ENCODE results near the gene OSBP2. TPM values are rescaled to one million over a fixed set of nuclear protein-coding genes. Genes with fewer than 3 reads are reported as not detected.

Gene OSBP2
- total RNA-seq, 1 donor from 2014 or later, result 0.58 TPM

DNA sequence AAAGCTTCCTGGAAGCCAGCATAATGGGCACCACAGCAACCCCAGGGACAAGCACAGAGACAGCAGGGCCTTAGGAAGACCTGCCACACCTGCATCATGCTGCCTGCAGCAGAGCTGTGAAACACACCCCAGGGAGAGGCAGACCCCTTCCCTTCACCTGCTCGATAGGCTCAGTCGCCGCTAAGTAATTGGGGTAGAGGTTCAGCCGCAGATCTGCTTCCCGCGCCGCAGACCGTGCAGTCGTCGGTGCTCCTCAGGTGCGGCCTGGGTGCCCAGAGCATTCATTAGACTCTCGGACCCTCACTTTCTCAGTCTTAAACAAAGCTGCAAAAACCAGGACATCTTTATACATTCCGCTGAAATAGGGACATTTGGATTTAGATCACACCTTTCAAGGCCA lies 29.9 kb upstream of the OSBP2 start:
- Mint-ChIP-seq H3K36me3 (peaks cover 14% of the 10 kb centered on the region), H3K27ac (no peak overlapping the region), H3K9me3 (no peaks in the 10 kb centered on the region), H3K4me3 (no peak overlapping the region), H3K27me3 (ENCODE audit: insufficient read depth, low read depth) (peaks cover 2% of the 10 kb centered on the region), H3K4me1 (peaks cover 13% of the 10 kb centered on the region)
- TF ChIP-seq, protein P1, sequence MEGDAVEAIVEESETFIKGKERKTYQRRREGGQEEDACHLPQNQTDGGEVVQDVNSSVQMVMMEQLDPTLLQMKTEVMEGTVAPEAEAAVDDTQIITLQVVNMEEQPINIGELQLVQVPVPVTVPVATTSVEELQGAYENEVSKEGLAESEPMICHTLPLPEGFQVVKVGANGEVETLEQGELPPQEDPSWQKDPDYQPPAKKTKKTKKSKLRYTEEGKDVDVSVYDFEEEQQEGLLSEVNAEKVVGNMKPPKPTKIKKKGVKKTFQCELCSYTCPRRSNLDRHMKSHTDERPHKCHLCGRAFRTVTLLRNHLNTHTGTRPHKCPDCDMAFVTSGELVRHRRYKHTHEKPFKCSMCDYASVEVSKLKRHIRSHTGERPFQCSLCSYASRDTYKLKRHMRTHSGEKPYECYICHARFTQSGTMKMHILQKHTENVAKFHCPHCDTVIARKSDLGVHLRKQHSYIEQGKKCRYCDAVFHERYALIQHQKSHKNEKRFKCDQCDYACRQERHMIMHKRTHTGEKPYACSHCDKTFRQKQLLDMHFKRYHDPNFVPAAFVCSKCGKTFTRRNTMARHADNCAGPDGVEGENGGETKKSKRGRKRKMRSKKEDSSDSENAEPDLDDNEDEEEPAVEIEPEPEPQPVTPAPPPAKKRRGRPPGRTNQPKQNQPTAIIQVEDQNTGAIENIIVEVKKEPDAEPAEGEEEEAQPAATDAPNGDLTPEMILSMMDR (IDR thresholded peaks at IDR 0.05), result no peak
- TF ChIP-seq EZH2 (IDR thresholded peaks at IDR 0.05), result no peak
- TF ChIP-seq EZH2phosphoT487 (IDR thresholded peaks at IDR 0.05), result no peak
- peaks cover 28% of the 10 kb centered on the region for H3K27me3 ChIP-seq
- H3K27ac ChIP-seq, result no peak overlapping the region
- H2AFZ ChIP-seq (replicated peaks), result no peak overlapping the region
- H4K20me1 ChIP-seq (ENCODE audit: low read depth), result no peaks in the 10 kb centered on the region
- H3K9me3 ChIP-seq (ENCODE audit: low read depth), result no peaks in the 10 kb centered on the region
- peaks cover 11% of the 10 kb centered on the region for H3K4me1 ChIP-seq
- no peak overlapping the region for H3K4me2 ChIP-seq
- H3F3A ChIP-seq (ENCODE audit: low read depth), result peaks cover 14% of the 10 kb centered on the region
- no peaks in the 10 kb centered on the region for H3K36me3 ChIP-seq
- DNase-seq (ENCODE audit: low spot score), result no peak
- no peak overlapping the region for H3K9ac ChIP-seq
- no peaks in the 10 kb centered on the region for H3K79me2 ChIP-seq (ENCODE audit: low read depth)
- H3K4me3 ChIP-seq, result no peak overlapping the region

DNA sequence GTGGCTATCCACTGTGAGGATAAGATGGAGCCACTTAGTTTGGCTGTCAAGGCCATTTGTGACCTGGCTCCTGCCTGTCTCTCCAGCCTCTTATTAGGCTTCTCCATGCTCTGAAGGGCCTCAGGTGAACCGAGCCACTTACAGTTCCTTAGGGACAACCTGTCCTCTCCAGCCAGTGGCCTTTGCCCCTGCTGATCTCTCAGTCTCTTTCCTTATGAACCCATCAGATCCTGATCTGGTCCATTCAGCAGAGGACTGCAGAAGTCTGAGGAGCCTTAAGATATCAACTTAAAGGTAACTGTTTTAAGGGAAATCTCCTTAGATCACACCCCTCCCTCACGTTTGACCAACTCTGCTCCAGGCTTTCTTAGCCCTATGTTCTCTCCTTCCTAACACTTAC lies 29.4 kb upstream of the OSBP2 start:
- Histone ChIP-seq H3K4me3 (no peak overlapping the region), H3K27me3 (peaks cover 31% of the 10 kb centered on the region), H4K20me1 (ENCODE audit: low read depth) (no peaks in the 10 kb centered on the region), H3K4me2 (no peak overlapping the region), H3F3A (ENCODE audit: low read depth) (peaks cover 14% of the 10 kb centered on the region), H3K36me3 (no peaks in the 10 kb centered on the region), H3K79me2 (ENCODE audit: low read depth) (no peaks in the 10 kb centered on the region), H3K9ac (no peak overlapping the region), H3K9me3 (ENCODE audit: low read depth) (no peaks in the 10 kb centered on the region), H3K4me1 (peaks cover 11% of the 10 kb centered on the region), H3K27ac (no peak overlapping the region), H2AFZ (replicated peaks) (no peak overlapping the region)
- DNase-seq (ENCODE audit: low spot score), result no peak
- Mint-ChIP-seq H3K4me3 (peak overlapping the region; percentile 7), H3K27ac (no peak overlapping the region), H3K36me3 (peaks cover 14% of the 10 kb centered on the region), H3K27me3 (ENCODE audit: insufficient read depth, low read depth) (peaks cover 4% of the 10 kb centered on the region), H3K4me1 (peaks cover 13% of the 10 kb centered on the region), H3K9me3 (no peaks in the 10 kb centered on the region)
- TF ChIP-seq EZH2 (IDR thresholded peaks at IDR 0.05), result no peak

DNA sequence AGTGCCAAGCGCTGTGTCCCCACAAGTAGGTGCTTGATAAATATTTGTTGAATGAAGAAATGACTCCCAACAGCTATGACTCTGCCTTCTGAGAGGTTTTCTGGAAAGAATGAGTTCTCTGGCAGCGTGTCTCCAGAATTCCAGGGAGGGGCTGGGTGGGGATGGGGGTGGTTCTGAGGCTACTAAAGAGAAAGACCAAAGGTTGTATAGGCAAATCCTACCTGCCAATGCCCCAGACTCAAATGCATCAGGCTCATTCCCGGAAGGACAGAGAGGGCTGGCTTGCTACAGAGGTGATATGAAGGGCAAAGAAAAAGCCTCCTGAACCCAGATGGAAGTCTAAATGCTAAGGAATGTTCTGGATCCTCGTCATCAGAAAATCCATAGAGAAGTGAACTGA lies 28.9 kb upstream of the OSBP2 start:
- Mint-ChIP-seq H3K9me3 (no peaks in the 10 kb centered on the region), H3K4me1 (peaks cover 13% of the 10 kb centered on the region), H3K4me3 (peak overlapping the region; percentile 72), H3K27ac (no peak overlapping the region), H3K36me3 (peaks cover 11% of the 10 kb centered on the region), H3K27me3 (ENCODE audit: insufficient read depth, low read depth) (peaks cover 5% of the 10 kb centered on the region)
- no peak overlapping the region for H3K4me2 ChIP-seq
- no peaks in the 10 kb centered on the region for H3K36me3 ChIP-seq
- H3K4me1 ChIP-seq, result peaks cover 11% of the 10 kb centered on the region
- H4K20me1 ChIP-seq (ENCODE audit: low read depth), result no peaks in the 10 kb centered on the region
- H3K27ac ChIP-seq, result no peak overlapping the region
- peaks cover 35% of the 10 kb centered on the region for H3K27me3 ChIP-seq
- no peaks in the 10 kb centered on the region for H3K9me3 ChIP-seq (ENCODE audit: low read depth)
- no peak overlapping the region for H3K9ac ChIP-seq
- TF ChIP-seq EZH2 (IDR thresholded peaks at IDR 0.05) (no peak), EZH2phosphoT487 (IDR thresholded peaks at IDR 0.05) (no peak)
- TF ChIP-seq, protein P1 (IDR thresholded peaks at IDR 0.05), result no peak
- H3K79me2 ChIP-seq (ENCODE audit: low read depth), result no peaks in the 10 kb centered on the region
- no peak for DNase-seq (ENCODE audit: low spot score)
- peaks cover 14% of the 10 kb centered on the region for H3F3A ChIP-seq (ENCODE audit: low read depth)
- H3K4me3 ChIP-seq, result no peak overlapping the region
- no peak overlapping the region for H2AFZ ChIP-seq (replicated peaks)

DNA sequence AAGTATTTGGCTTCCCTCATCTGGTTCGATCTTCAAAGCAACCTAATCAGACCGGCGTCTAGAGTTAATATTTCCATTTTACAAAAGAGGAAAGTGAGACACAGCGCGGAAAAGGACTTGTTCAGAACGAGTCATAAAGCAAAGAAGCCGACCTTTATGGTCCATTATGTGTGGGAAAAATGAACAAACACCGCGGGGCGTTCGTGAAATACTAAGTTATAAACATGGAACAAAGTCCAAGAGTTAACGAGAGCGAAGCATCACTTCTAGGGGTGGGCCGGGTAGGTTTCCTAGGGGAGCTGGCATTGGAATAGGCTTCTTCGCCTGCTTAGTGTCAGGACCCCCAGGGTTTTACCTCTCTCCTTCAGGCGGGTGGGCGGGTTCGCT lies 27.6 kb upstream of the OSBP2 start:
- H3K4me1 Mint-ChIP-seq, result peaks cover 13% of the 10 kb centered on the region
- H3K27me3 ChIP-seq, result peaks cover 35% of the 10 kb centered on the region
- H3K9ac ChIP-seq, result no peak overlapping the region
- peak overlapping the region; percentile 97 for H3K4me2 ChIP-seq
- peaks cover 7% of the 10 kb centered on the region for H3K27me3 Mint-ChIP-seq (ENCODE audit: insufficient read depth, low read depth)
- peak overlapping the region; percentile 85 for H2AFZ ChIP-seq (replicated peaks)
- H3K79me2 ChIP-seq (ENCODE audit: low read depth), result no peaks in the 10 kb centered on the region
- no peaks in the 10 kb centered on the region for H3K9me3 ChIP-seq (ENCODE audit: low read depth)
- H3K9me3 Mint-ChIP-seq, result no peaks in the 10 kb centered on the region
- DNase-seq (ENCODE audit: low spot score), result no peak
- H4K20me1 ChIP-seq (ENCODE audit: low read depth), result no peaks in the 10 kb centered on the region
- H3K4me3 ChIP-seq, result peak overlapping the region; percentile 75
- no peak for TF ChIP-seq EZH2 (IDR thresholded peaks at IDR 0.05)
- no peak for TF ChIP-seq EZH2phosphoT487 (IDR thresholded peaks at IDR 0.05)
- TF ChIP-seq, protein P1 (IDR thresholded peaks at IDR 0.05), result no peak
- no peaks in the 10 kb centered on the region for H3K36me3 ChIP-seq
- peaks cover 11% of the 10 kb centered on the region for H3F3A ChIP-seq (ENCODE audit: low read depth)
- H3K36me3 Mint-ChIP-seq, result peaks cover 11% of the 10 kb centered on the region
- no peak overlapping the region for H3K27ac Mint-ChIP-seq
- peaks cover 11% of the 10 kb centered on the region for H3K4me1 ChIP-seq
- H3K4me3 Mint-ChIP-seq, result peak overlapping the region; percentile 90
- H3K27ac ChIP-seq, result no peak overlapping the region

Measured in neural progenitor cell (in vitro differentiated cells).